ENCODE results near the gene FGD4. TPM values are rescaled to one million over a fixed set of nuclear protein-coding genes. Genes with fewer than 3 reads are reported as not detected.

The FGD4 gene
- total RNA-seq, 4 donors from 2014 or later = 21.4 to 33.0 (median 26.9) TPM

DNA sequence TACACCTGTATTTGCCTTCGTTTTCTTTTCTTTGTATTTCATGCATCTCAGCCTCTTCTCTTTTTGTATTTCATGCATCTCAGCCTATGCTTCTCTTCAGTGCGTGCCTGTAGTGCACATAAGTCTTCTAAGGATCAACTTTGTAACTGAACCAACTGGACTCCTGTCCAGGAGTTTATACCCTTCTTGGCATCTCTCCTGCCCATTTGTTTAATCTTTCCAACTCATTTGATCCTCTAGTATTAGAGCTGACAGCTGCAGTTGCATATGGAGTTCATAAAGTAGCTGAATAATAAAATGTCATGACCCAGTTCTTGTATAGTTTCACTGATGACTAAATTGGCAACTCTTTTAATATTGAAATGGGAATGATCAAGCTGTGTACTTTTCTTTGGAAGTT lies 89.7 kb downstream of the FGD4 start:
- Histone ChIP-seq H3K4me3 (no peak overlapping the region), H3K27me3 (no peaks in the 10 kb centered on the region), H3K36me3 (no peaks in the 10 kb centered on the region), H3K4me1 (peaks cover 0 to 3% (median 0%) of the 10 kb centered on the region in 4 donors), H3K27ac (replicated peaks in 1 of 4) (no peak overlapping the region), H3K9me3 (no peaks in the 10 kb centered on the region)
- TF ChIP-seq, protein P1, sequence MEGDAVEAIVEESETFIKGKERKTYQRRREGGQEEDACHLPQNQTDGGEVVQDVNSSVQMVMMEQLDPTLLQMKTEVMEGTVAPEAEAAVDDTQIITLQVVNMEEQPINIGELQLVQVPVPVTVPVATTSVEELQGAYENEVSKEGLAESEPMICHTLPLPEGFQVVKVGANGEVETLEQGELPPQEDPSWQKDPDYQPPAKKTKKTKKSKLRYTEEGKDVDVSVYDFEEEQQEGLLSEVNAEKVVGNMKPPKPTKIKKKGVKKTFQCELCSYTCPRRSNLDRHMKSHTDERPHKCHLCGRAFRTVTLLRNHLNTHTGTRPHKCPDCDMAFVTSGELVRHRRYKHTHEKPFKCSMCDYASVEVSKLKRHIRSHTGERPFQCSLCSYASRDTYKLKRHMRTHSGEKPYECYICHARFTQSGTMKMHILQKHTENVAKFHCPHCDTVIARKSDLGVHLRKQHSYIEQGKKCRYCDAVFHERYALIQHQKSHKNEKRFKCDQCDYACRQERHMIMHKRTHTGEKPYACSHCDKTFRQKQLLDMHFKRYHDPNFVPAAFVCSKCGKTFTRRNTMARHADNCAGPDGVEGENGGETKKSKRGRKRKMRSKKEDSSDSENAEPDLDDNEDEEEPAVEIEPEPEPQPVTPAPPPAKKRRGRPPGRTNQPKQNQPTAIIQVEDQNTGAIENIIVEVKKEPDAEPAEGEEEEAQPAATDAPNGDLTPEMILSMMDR (IDR thresholded peaks at IDR 0.05) = no peak
- no peak for TF ChIP-seq EP300 (IDR thresholded peaks at IDR 0.05)
- no peak for TF ChIP-seq POLR2AphosphoS5 (IDR thresholded peaks at IDR 0.05)
- no peak for TF ChIP-seq POLR2A (IDR thresholded peaks at IDR 0.05; ENCODE audit: low read depth)
- intact Hi-C loops (cut with DNase I) = no loop called here
- no peak for DNase-seq (ENCODE audit: extremely low spot score)
- WGBS = 37% methylated on average over 2 of the region's 2 CpGs

DNA sequence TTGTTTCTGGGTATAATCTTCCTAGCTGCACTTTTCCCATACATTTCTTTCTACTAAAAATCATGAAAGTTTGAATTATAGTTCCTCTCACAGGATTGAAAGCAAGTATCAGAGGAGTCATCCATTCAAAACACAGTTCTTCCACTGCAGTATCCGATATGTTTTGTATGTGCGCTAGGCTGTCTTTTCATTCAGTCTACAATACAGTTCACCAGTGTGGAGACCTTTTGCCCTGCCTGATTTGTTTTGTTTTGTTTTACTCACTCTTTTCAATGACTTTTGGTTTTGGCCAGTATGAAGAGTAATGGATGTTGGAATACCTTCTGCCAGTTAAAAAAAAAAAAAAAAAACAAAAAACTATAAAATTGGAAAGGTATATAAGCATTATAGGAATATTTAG lies 91.4 kb downstream of the FGD4 start:
- TF ChIP-seq EP300 (IDR thresholded peaks at IDR 0.05) (no peak), POLR2AphosphoS5 (IDR thresholded peaks at IDR 0.05) (no peak), POLR2A (IDR thresholded peaks at IDR 0.05; ENCODE audit: low read depth) (no peak)
- TF ChIP-seq, protein P1 (IDR thresholded peaks at IDR 0.05) = no peak
- Histone ChIP-seq H3K27me3 (no peaks in the 10 kb centered on the region), H3K36me3 (no peaks in the 10 kb centered on the region), H3K4me1 (peaks cover 0 to 6% (median 5%) of the 10 kb centered on the region in 4 donors), H3K4me3 (no peak overlapping the region), H3K27ac (replicated peaks in 1 of 4) (no peak overlapping the region), H3K9me3 (no peaks in the 10 kb centered on the region)
- DNase-seq (ENCODE audit: extremely low spot score) = no peak
- intact Hi-C loops (cut with DNase I) = no loop called here
- 94% methylated on average over 2 of the region's 2 CpGs for WGBS

DNA sequence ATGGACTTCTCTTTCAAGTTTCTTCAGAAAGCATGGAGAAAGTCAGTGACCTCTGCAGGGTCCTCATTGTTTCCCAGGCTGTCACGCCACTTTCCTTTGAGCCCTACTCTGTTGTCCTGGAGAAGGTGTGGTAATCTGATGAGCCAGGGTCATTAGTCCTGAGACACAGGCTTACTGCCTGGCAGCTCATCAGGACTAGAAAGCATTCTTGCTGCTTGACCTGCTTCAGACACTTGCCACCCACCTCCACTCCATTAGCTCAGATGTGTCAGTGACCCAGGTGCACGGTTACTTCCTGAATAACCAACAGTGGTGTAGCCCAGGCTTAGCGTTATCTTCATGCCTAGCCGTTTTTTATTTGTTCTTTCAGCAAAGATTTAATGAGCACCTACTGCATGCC lies 93.9 kb downstream of the FGD4 start:
- no peak overlapping the region for H3K4me3 ChIP-seq
- no peak overlapping the region for H3K27ac ChIP-seq (replicated peaks in 1 of 4)
- DNase-seq (ENCODE audit: extremely low spot score) = no peak
- no peaks in the 10 kb centered on the region for H3K9me3 ChIP-seq
- H3K4me1 ChIP-seq = peaks cover 0 to 11% (median 5%) of the 10 kb centered on the region in 4 donors
- WGBS = 88% methylated on average over 4 of the region's 4 CpGs
- intact Hi-C loops (cut with DNase I) = no loop called here
- TF ChIP-seq EP300 (IDR thresholded peaks at IDR 0.05) = no peak
- TF ChIP-seq, protein P1 (IDR thresholded peaks at IDR 0.05) = no peak
- no peaks in the 10 kb centered on the region for H3K27me3 ChIP-seq
- no peaks in the 10 kb centered on the region for H3K36me3 ChIP-seq

DNA sequence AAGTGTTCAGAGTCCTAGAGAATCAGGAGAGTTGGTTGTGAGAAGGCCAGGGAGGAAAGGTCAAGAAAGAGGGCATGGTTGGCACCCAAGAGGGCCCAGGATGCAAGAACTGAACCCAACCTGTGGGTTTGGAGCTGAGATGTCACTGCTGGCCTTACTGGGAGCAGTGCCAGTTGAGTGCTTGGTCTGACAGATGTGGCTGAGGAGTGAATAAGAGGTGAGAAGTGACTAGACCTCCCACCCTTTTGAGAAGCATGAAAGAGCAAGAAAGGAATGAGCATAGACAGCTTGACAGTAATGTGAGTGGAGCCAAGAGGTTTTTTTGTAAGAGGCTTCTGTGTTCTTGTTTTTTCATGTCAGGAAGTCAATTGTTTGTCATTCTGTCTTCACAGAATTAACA lies 95.3 kb downstream of the FGD4 start:
- Histone ChIP-seq H3K4me1 (peaks cover 0 to 13% (median 5%) of the 10 kb centered on the region in 4 donors), H3K27ac (replicated peaks in 1 of 4) (no peak overlapping the region), H3K9me3 (no peaks in the 10 kb centered on the region), H3K27me3 (no peaks in the 10 kb centered on the region), H3K4me3 (no peak overlapping the region), H3K36me3 (no peaks in the 10 kb centered on the region)
- intact Hi-C loops (cut with DNase I) = no loop called here
- no peak for TF ChIP-seq POLR2A (IDR thresholded peaks at IDR 0.05; ENCODE audit: low read depth)
- TF ChIP-seq, protein P1 (IDR thresholded peaks at IDR 0.05) = no peak
- no peak for TF ChIP-seq POLR2AphosphoS5 (IDR thresholded peaks at IDR 0.05)
- no peak for TF ChIP-seq EP300 (IDR thresholded peaks at IDR 0.05)
- no peak for DNase-seq (ENCODE audit: extremely low spot score)

DNA sequence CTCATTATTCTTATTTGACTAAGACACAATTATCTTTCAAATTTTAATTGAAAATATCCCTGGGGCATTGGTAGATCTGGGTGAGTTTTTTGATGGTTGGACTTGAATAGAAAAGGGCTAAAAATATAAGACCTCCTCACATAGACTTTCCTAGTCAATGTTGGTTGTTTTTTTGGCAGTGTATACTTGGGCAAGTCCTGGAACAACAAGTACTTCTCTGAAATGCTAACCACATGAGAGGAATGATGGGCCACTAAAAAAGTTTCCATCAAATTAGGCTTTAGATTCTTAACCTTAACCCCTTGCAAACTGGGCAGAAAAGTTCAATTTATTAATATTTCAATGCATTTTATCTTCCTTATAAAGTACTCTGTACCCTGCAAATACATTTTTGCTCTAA lies 97.6 kb downstream of the FGD4 start:
- no peak for TF ChIP-seq EP300 (IDR thresholded peaks at IDR 0.05)
- no peak for TF ChIP-seq POLR2A (IDR thresholded peaks at IDR 0.05; ENCODE audit: low read depth)
- TF ChIP-seq, protein P1 (IDR thresholded peaks at IDR 0.05) = no peak
- no peaks in the 10 kb centered on the region for H3K27me3 ChIP-seq
- intact Hi-C loops (cut with DNase I) = no loop called here
- no peak overlapping the region for H3K4me3 ChIP-seq
- H3K36me3 ChIP-seq = no peaks in the 10 kb centered on the region
- DNase-seq (ENCODE audit: extremely low spot score) = no peak
- H3K9me3 ChIP-seq = no peaks in the 10 kb centered on the region
- peaks cover 4 to 17% (median 11%) of the 10 kb centered on the region in 4 donors for H3K4me1 ChIP-seq
- no peak overlapping the region for H3K27ac ChIP-seq (replicated peaks in 1 of 4)
